Dendritic cell treated with granulocyte-macrophage colony-stimulating factor and Interleukin-4, amounts not matched to agents 40 ng/mL and 50 ng/mL, for 4 days (primary cell): ENCODE results near the gene MRPL52.

ENCODE experiments used
- H3K27ac Mint-ChIP-seq: one replicate; pipeline ENCODE4 v1.8.0; 2022; ENCODE audit warnings: mild to moderate bottlenecking, mixed read lengths
- H3K27me3 Mint-ChIP-seq: one replicate; pipeline ENCODE4 v1.8.0; 2022; ENCODE audit warnings: mild to moderate bottlenecking, mixed read lengths
- H3K36me3 Mint-ChIP-seq: one replicate; pipeline ENCODE4 v1.8.0; 2022; ENCODE audit warnings: low read depth, mixed read lengths
- H3K4me1 Mint-ChIP-seq: one replicate; pipeline ENCODE4 v1.8.0; 2022; ENCODE audit warnings: low read depth, mixed read lengths
- H3K4me3 Mint-ChIP-seq: one replicate; pipeline ENCODE4 v1.8.0; 2022; ENCODE audit warnings: mild to moderate bottlenecking, moderate library complexity, mixed read lengths
- H3K9me3 Mint-ChIP-seq: one replicate; pipeline ENCODE4 v1.8.0; 2022; ENCODE audit warnings: mixed read lengths
- intact Hi-C: fragments of 100-400 bp; cut with micrococcal nuclease; formaldehyde crosslinking; loops from one replicate; pipeline ENCODE4 v1.15.0; 2022

MRPL52 gene

GRCh38 chr14:22882064-22882463, 52.4 kb downstream of the MRPL52 start:
- H3K4me3 Mint-ChIP-seq = no peak overlapping the region
- intact Hi-C loops = no loop called here
- H3K27me3 Mint-ChIP-seq = peaks cover 28% of the 10 kb centered on the region
- H3K9me3 Mint-ChIP-seq = no peaks in the 10 kb centered on the region
- H3K36me3 Mint-ChIP-seq = peaks cover 27% of the 10 kb centered on the region
- H3K4me1 Mint-ChIP-seq = peaks cover 49% of the 10 kb centered on the region
- peak overlapping the region; percentile 23 for H3K27ac Mint-ChIP-seq

- H3K27me3 Mint-ChIP-seq = peaks cover 30% of the 10 kb centered on the region
- H3K27ac Mint-ChIP-seq = peak overlapping the region; percentile 71
- H3K36me3 Mint-ChIP-seq = peaks cover 21% of the 10 kb centered on the region
- no peak overlapping the region for H3K4me3 Mint-ChIP-seq
- H3K9me3 Mint-ChIP-seq = no peaks in the 10 kb centered on the region
- peaks cover 52% of the 10 kb centered on the region for H3K4me1 Mint-ChIP-seq
- intact Hi-C loops = no loop called here
Observed at GRCh38 chr14:22882529-22883172, 53.0 kb downstream of the MRPL52 start.

GRCh38 chr14:22883173-22883976, 53.7 kb downstream of the MRPL52 start, which contains the start of gene REM2:
REM2 (plus strand) TSS chr14:22883222; CDS start chr14:22883288, 66 bp downstream.
- Mint-ChIP-seq H3K27me3 (peaks cover 32% of the 10 kb centered on the region), H3K9me3 (no peaks in the 10 kb centered on the region), H3K4me3 (peak within 1 kb of the TSS; percentile 39), H3K36me3 (peaks cover 14% of the 10 kb centered on the region), H3K27ac (peak within 1 kb of the TSS; percentile 71), H3K4me1 (peaks cover 52% of the 10 kb centered on the region)
- intact Hi-C loops = no loop called here

- intact Hi-C loops = no loop called here
Observed at GRCh38 chr14:22884076-22884737, 54.5 kb downstream of the MRPL52 start.

More at GRCh38 chr14:22884076-22884737, 54.5 kb downstream of the MRPL52 start:
- no peaks in the 10 kb centered on the region for H3K9me3 Mint-ChIP-seq
- peaks cover 52% of the 10 kb centered on the region for H3K4me1 Mint-ChIP-seq
- H3K4me3 Mint-ChIP-seq = no peak overlapping the region
- peaks cover 32% of the 10 kb centered on the region for H3K27me3 Mint-ChIP-seq
- H3K27ac Mint-ChIP-seq = peak overlapping the region; percentile 71
- H3K36me3 Mint-ChIP-seq = peaks cover 5% of the 10 kb centered on the region
